Measurements from ENCODE around the gene EXOC6.
"Not testable (repeated sequence)": the region's sequence is repeated elsewhere in the genome, so short reads cannot be mapped to it uniquely, and the experiment has no call there.

The EXOC6 gene

DNA sequence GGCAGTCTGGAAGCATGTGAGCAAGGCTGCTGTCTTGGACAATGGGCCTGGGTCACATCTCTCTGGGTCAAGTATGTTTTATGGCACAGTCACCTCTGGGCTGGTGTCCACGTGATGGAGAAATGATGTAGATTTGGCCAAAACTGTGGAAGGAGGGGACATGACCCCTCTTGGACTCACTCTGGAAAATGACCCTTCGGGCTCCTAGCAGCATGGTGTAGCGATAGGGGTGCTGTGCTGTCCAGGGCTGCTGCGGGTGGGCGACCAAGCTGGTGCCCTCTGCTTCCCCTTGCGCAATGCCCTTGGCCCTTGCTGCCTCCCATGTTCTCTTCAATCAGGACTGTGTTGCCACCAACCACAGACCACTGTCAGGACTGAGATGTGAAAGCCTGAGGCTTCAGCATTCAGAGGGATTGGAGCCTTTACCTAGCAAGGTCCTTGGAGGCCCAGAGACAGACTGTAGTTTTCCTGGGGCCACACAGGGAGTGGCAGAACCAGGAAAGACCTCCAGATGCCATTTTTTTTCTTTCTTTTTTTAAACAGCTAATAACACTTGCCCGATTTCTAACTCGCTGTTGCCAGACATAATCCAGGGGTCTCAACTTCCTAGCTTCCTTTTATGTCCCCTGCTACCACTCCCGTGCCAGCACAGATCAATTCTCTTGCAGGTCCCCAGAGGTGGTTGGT is 231.5 kb downstream of the EXOC6 start:
- no peak for DNase-seq (ENCODE audit: low read depth)

DNA sequence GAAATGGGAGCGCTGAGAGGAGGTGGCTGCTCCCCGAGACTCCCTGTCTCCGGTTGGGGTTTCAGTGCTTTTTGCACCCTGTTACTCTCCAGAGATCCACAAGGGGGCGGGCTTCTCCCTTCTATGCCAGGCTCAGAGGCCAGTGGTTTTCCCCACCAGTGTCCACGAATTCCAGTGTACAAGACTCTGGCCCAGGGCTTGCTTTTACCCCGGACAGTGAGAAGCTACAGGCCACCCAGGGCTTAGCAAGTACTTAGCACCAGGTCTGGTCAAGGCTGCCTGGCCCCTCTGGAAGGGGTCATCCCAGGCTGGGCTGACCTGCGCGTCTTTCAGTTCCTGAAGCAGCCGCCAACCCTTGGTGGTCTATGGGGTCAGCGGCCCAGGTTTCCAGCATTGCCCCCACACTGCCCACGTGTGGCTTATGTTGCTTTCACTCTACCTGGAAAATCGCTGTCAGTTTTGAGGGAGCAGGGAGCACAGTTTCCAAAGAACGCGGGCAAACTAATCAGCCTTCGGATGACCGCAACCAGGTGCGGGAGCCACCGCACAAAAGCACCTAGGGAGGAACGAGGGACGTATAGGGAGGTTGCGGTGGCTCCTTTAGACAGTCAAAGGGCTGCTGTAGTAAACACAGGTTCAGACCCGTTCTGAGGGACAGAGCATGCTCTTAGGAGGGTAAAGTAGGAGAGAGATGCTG is 232.2 kb downstream of the EXOC6 start:
- no peak for DNase-seq (ENCODE audit: low read depth)

DNA sequence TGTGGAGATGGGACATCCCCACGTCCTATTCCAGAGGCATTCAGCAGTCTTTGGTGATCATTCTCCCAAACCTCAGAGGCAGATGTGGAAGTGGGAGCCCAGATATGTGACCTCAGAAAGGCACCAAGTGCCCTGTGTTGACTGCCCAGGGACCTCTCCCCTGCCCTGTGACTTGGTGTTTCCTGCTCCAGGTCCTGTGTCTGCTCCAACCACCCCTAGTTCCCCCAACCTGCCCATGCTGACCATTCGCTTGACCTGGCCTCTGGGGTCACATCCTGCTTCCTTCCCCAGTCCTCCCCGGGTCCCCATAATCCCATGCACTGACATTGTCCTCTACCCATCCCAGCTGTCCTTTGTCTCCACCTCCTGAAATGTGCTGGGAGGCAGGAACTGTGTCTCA is 233.0 kb downstream of the EXOC6 start:
- DNase-seq (ENCODE audit: low read depth), result no peak

DNA sequence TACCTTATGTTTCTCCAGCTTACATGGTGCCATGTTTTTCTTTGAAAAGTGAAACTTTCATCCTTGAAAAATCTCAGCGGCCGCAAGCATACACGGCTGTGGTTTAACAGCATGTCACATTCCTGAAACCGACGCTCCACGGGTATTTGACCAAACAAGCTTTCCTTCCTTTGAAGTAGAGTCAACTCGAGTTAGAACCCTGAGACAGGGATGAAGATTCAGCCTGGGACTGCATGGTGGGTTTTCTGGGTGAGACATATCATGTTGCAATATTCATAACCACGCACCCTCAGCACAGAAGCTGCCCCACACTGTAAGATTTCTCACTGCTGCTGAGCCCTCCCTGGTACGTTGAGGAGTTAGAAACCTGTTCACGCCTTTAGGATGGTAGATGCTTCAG is 233.5 kb downstream of the EXOC6 start:
- no peak for DNase-seq (ENCODE audit: low read depth)

DNA sequence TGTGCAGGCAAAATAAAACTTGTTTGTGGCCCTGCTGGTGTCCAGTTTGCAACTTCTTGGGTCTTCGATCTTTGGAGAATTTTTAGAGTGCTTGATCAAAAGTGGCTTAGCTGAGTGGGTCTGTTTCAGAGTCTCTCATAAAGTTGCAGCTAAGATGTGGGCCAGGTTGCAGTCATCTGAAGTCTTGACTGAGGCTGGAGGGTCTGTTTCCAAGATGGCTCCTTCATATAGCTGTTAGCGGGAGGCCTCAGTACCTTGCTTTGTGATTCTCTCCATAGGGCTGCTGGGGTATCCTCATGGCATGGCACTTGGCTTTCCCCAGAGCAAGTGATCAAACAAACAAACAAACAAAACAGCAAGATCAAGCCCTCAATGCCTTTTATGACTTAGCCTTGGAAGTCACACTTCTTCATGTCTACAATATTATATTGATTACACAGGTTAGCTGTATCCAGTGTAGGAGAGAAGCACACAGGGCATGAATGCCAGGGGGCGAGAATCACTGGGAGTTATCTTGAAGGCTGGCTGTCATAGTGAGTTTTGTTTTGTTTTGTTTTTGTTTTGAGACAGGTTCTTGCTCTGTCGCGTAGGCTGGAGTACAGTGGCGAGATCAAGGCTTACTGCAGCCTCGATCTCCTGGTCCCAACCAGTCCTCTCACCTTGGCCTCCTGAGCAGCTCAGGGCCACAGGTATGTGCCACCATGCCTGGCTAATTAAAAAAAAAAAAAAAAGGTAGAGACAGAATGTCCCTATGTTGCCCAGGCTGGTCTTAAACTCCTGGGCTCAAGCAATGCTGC is 235.6 kb downstream of the EXOC6 start:
- DNase-seq (ENCODE audit: low read depth), result no peak

DNA sequence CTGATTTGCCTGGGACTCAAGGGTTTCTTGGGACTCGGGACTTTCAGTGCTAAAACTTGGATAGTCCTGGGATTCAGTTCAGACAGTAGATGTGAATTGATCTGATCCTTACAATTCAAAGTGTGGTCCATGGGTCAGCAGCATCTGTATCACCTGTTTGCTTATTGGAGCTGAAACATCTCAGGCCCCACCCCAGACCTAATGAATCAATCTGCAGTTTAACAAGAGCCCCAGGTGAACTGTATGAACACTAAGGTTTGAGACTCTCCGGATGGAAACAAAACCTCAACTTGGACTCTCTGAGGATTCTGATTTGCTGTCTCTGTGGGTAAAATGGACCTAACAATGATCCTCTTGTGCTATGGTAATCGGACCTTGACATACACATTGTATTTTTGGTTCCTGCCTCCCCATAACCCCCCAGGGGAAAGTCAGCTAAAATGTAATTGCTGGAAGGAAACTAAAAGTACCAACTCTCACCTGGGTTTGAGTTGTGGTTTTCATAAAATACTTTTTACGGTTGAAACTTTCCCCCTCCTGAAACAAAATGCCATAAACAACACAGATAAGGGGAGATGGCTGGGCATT is 237.0 kb downstream of the EXOC6 start:
- no peak for DNase-seq (ENCODE audit: low read depth)

DNA sequence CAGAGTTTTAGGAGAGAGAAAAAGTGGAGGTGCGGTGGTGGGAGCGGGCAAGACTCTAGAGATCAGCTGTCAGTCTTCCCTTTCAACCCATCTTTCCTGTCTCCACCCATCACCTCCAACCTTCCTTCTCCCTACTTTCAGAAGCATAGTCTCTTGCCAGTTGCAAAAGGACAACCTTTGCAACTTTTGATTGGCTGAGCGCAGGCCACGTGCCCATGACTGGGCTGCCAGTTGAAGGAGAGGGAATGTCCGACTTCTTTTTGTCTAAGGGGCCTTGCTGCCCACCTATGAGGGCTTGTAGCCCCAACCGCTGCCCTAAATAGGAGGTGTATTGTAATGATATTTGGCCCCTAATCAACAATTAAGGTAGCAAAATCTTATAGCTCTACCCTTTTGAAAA is 238.0 kb downstream of the EXOC6 start:
- DNase-seq (ENCODE audit: low read depth), result no peak

DNA sequence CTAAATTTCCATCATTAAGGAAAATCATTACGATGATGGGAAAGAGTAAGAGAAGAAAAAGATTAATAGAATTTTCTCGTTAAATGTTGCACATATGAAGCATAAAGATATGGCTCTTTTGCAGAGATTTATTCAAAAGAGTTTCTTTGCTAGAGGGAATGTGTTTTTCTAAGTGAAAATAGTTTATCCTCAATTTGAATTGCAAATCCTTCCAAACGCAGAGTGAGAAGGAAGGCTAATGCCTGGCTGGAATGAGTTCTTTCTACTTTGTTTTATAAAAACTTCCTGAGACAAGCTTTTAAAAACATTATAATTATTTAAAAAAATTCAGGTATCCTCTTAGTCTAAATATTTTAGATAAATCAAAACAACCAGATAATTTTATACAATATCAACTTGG is 239.5 kb downstream of the EXOC6 start:
- DNase-seq (ENCODE audit: low read depth), result no peak

DNA sequence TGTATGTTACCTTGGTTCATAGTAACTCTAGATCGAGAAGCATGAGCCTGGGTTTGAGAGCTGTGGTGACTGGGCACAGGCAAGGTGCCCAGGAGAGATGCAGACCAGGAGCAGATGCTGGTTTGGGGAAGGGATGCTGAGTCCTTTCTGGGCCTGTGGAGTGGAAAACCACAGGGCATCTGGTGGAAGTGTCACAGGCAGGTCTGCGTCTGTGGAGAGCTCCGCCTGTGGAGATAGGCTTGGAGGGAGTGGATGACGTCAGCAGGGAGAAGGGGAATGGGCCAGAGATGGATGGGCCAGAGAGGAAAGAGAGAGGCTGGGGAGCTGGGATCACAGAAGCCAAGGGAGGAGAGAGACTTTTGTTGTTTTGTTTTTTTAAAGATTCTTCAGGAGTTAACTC is 240.1 kb downstream of the EXOC6 start:
- no peak for DNase-seq (ENCODE audit: low read depth)

DNA sequence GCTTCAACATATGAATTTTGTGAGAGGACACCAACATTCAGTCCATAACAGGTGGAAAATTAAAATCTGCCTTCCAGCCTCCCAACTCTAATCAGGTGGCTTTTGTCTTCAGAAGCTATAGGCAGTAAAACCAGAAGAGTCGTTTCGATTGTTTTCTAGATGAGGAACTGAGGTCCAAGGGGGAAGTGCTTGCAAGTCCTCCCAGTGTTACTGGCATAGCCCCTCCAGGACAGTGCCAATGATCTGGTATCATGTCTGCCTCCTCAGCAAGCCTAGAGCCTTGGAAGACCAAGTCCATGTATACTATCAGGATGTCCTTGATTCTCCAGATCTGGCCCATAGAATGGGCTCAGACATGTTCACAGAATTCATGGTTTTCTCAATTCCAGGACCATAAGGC is 242.3 kb downstream of the EXOC6 start:
- no peak for DNase-seq (ENCODE audit: low read depth)

DNA sequence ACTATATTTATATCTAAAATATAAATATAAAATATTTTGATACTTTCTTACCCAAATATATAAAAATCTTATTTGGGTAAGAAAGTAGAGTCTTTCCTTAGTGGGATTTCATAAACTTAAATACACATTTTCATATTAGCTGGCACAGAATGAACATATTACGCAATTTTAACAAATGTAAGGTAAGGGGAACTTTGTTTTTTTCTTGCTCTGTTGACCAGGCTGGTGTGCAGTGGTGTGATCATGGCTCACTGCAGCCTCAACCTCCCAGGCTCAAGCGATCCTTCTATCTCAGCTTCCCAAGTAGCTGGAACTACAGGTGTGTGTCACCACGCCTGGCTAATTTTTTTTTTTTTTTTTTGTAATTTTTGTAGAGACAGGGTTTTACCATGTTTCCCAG is 243.6 kb downstream of the EXOC6 start:
- no peak for DNase-seq (ENCODE audit: low read depth)

DNA sequence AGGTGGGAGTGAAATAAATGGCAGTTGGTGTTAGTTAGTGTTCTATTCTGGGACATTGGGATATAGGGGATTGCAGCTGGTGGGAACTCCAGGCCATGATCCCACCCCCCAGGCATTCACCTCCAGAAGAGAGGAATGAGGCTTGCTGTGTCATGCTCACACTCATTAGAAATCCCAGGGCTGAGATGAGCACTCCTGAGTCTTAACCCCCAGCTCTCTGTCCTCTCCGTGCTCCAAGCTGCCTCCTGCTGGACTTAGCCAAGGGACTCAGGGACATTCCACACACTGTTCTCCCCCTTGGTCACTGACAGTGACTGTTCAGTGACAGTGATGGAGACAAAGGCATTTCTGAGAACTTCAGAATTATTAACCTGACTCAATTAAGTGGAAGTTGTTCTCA is 246.9 kb downstream of the EXOC6 start:
- no peak for DNase-seq (ENCODE audit: low read depth)

DNA sequence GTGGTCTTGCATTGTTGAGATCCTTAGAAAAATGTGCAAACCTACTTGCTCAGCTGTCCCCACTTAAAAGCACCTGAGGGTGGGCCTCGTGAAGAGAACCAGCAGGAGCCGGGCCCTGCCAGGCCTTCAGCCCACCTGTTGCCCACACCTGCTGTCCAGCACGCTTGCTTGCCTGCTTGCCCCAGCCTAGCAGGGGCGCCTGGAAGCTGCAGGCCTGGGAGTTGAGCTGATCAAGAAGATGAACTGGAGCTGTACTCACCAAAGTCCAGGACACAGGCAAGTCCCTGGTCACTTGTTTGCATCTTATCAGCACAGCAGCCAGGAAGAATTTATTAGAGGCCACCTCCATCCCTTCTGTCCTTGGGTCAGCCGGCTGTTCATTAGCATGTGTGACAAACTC is 248.6 kb downstream of the EXOC6 start:
- DNase-seq (ENCODE audit: low read depth), result no peak

DNA sequence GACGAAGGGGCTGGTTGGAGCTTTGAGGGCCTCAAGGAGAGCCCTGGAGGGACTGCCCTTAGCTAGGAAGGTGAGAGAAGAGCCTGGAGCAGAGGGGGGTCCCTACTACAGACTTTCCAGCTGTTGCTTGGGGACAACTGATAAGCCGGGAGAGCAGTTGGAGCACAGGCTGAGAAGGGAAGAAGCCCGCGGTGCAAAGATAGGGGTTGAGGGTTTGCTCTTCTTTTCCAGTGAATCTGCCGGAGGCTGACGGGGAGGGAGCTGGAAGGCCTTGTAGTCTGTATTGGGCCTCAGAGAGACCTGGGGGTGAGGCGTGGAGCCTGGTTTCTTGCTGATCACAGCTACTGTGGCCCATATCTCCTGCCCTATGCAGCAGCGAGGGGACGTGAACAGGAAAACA is 249.1 kb downstream of the EXOC6 start:
- DNase-seq (ENCODE audit: low read depth), result no peak

DNA sequence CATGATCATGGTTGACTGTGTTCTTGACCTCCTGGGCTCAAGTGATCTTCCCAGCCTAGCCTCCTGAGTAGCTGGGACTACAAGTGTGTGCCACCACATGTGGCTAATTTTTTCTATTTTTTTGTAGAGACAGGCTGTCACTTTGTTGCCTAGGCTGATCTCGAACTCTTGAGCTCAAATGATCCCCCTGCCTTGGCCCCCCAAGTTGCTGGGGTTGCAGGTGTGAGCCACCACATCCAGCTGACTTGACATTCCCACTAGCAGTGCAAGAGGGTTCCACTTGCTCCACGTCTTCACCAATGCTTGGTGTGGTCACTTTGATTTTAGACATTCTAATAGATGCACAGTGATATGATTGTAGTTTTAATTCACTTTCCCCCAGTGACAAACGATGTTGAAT is 250.5 kb downstream of the EXOC6 start:
- DNase-seq (ENCODE audit: low read depth), result no peak

DNA sequence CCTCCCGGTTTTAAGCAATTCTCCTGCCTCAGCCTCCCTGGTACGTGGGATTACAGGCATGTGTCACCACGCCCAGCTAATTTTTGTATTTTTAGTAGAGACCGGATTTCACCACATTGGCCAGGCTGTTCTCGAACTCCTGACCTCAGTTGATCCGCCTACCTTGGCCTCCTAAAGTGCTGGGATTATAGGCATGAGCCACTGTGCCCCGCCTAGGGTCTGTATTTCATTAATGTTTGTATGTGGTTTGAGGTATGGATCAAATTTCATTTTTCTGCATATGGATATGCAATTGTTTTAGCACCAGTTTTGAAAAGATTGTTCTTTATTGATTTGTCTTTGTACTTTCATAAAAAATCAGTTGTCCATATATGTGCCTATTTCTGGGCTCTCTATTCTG is 251.3 kb downstream of the EXOC6 start:
- no peak for DNase-seq (ENCODE audit: low read depth)

DNA sequence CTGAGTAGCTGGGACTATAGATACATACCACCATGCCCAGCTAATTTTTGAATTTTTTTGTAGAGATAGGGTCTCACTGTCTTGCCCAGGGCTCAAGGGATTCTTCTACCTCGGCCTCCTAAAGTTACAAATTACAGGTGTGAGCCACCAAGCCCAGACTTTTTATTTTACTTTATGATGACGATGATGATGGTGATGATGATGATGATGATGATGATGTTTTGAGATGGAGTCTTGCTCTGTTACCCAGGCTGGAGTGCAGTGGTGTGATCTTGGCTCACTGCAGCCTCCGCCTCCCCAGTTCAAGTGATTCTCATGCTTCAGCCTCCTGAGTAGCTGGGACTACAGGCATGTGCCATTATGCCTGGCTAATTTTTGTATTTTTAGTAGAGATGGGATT is 252.8 kb downstream of the EXOC6 start:
- not testable (repeated sequence) for DNase-seq (ENCODE audit: low read depth)

DNA sequence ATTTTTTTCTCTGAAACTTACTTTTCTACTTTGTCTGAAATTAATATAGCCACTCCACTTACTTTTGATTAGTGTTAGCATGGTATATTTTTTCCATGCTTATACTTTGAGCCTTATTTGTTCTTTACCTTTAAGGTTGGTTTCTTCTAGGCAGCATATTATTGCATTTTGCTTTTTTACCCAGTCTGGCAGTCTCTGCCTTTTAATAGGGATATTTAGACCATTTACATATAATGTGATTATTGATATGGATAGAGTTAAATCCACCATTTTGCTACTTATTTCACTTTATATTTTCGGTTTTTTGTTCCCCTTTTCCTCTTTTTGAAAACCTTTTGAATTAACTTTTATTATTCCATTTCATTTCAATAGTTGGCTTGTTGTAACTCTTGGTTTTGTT is 255.6 kb downstream of the EXOC6 start:
- DNase-seq (ENCODE audit: low read depth), result no peak

DNA sequence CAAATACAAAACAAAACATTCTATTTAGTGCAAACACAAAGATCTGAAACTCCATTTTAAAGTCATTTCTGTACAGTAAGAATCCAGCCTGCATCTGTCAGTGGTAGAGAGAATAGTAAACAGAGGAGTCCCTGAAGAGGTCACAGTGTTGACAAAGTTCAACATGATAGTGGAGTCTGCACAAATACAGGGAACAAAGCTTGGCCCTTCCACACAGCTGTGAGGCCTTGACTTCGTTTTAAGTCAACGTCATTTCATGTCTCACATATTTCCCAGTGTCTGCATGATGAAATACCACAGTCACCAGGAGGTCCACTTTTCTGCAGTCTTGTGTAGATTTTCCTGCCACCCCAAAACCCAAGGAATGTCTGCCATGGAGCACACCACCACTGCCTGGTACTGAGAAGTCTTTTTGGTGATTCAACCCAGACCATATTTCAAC is 258.3 kb downstream of the EXOC6 start:
- DNase-seq (ENCODE audit: low read depth), result no peak
